AG04450 (cell line): ENCODE results near the gene ZNF446. TPM values are rescaled to one million over a fixed set of nuclear protein-coding genes. Genes with fewer than 3 reads are reported as not detected.

ENCODE experiments used
- CTCF ChIA-PET: fragments of 300-600, 350-600 bp; formaldehyde crosslinking; extraction: SDS; loops from one replicate; lab custom pipeline; 2022; ENCODE audit warnings: antibody characterized with exemption, inconsistent platforms; lab: Charles Lee
- POLR2A ChIA-PET: fragments of 350-600 bp; formaldehyde crosslinking; extraction: SDS; loops from one replicate; lab custom pipeline; 2021; ENCODE audit warnings: antibody characterized with exemption, inconsistent platforms; lab: Yijun Ruan, JAX
- DNase-seq: peaks from one replicate; pipeline ENCODE4 v3.0.0-alpha.2; 2011; ENCODE audit warnings: low read depth, low spot score
- H3K27ac ChIP-seq: one replicate; pipeline ENCODE4 v1.5.1; 2012; ENCODE audit warnings: low read depth, low read length, control low read depth
- H3K27me3 ChIP-seq: one replicate; pipeline ENCODE4 v1.6.0; 2012; ENCODE audit warnings: low read length; ENCODE audit not compliant: control insufficient read depth, insufficient read depth
- H3K4me3 ChIP-seq: 2 replicates; pipeline ENCODE4 v1.5.1; 2011; ENCODE audit warnings: mild to moderate bottlenecking, low read depth, low read length, control low read depth
- H3K9me3 ChIP-seq: 2 replicates; pipeline ENCODE4 v1.5.1; 2012; ENCODE audit warnings: low read length; ENCODE audit not compliant: control insufficient read depth, insufficient read depth
- polyA plus RNA-seq: library from polyadenylated mRNA; depleted of rRNA; stranded (reverse); fragments of >200 nt; gene quantifications from 2 replicates; pipeline ENCODE4 v1.2.3, GENCODE V29; 2011; rRNA removed
- small RNA-seq: library from RNA; depleted of rRNA; stranded (forward); fragments of <200 nt; gene quantifications from one replicate; pipeline ENCODE3, GENCODE V24; 2012; ENCODE audit warnings: low read depth; ENCODE audit not compliant: insufficient read length
- TF ChIP-seq, protein P1 (sequence below): IDR thresholded peaks from 2 replicates; pipeline ENCODE4 v1.5.1; 2011; ENCODE audit warnings: low read depth, low read length, control low read depth, inconsistent platforms

The ZNF446 gene
- polyA plus RNA-seq, 1 experiment = 3.7 TPM

DNA sequence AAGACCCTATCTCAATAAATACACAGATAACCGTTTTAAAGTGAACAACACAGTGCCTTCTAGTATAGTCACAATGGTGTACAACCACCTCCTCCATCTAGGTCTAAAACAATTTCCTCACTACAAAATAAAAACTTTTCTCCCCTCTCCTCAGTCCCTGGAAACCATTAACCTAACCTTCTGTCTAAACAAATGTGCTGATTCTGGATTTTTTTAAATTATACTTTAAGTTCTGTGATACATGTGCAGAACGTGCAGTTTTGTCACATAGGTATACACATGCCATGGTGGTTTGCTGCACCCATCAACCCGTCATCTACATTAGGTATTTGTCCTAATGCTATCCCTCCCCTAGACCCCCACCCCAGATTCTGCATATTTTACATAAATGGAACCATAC is 53.3 kb downstream of the ZNF446 start:
- H3K27ac ChIP-seq = no peak overlapping the region
- no peak for DNase-seq
- H3K4me3 ChIP-seq = no peak overlapping the region
- CTCF ChIA-PET = no interaction called here
- TF ChIP-seq, protein P1, sequence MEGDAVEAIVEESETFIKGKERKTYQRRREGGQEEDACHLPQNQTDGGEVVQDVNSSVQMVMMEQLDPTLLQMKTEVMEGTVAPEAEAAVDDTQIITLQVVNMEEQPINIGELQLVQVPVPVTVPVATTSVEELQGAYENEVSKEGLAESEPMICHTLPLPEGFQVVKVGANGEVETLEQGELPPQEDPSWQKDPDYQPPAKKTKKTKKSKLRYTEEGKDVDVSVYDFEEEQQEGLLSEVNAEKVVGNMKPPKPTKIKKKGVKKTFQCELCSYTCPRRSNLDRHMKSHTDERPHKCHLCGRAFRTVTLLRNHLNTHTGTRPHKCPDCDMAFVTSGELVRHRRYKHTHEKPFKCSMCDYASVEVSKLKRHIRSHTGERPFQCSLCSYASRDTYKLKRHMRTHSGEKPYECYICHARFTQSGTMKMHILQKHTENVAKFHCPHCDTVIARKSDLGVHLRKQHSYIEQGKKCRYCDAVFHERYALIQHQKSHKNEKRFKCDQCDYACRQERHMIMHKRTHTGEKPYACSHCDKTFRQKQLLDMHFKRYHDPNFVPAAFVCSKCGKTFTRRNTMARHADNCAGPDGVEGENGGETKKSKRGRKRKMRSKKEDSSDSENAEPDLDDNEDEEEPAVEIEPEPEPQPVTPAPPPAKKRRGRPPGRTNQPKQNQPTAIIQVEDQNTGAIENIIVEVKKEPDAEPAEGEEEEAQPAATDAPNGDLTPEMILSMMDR = no peak
- H3K9me3 ChIP-seq = no peaks in the 10 kb centered on the region
- H3K27me3 ChIP-seq = peaks cover 20% of the 10 kb centered on the region
- POLR2A ChIA-PET = no interaction called here

Small RNA genes lying within 50 kb of the gene (small RNA-seq; reads per million reads assigned to genes)
- gene RN7SL693P (not detected), gene RNU6-1337P (not detected)

Other genes with a start within 250 kb of the ZNF446 start
- 26.4 and 27.5 TPM in 2 replicates for gene ZNF544, start 247.4 kb upstream of the ZNF446 start, polyA plus RNA-seq
- gene ZNF8, start 197.4 kb upstream of the ZNF446 start, polyA plus RNA-seq = 3.2 and 3.5 TPM in 2 replicates
- gene ERVK3-1, start 171.0 kb upstream of the ZNF446 start, polyA plus RNA-seq = 41.9 and 44.5 TPM in 2 replicates
- gene ZSCAN22, start 149.4 kb upstream of the ZNF446 start, polyA plus RNA-seq = 2.6 and 2.7 TPM in 2 replicates
- 7.5 and 13.2 TPM in 2 replicates for gene A1BG, start 122.9 kb upstream of the ZNF446 start, polyA plus RNA-seq
- gene ZNF497, start 113.6 kb upstream of the ZNF446 start, polyA plus RNA-seq = 0.06 TPM in 2 replicates
- 0.33 and 0.37 TPM in 2 replicates for gene ZNF837, start 95.3 kb upstream of the ZNF446 start, polyA plus RNA-seq
- gene RPS5, start 89.1 kb upstream of the ZNF446 start, polyA plus RNA-seq = 1,927 and 2,646 TPM in 2 replicates
- not detected in 2 replicates for gene RNF225, start 80.7 kb upstream of the ZNF446 start, polyA plus RNA-seq
- gene ZNF584, start 67.7 kb upstream of the ZNF446 start, polyA plus RNA-seq = 11.9 and 14.3 TPM in 2 replicates
- 4.6 and 4.8 TPM in 2 replicates for gene ZNF132, start 36.2 kb upstream of the ZNF446 start, polyA plus RNA-seq
- gene ZNF324B, start 24.7 kb upstream of the ZNF446 start, polyA plus RNA-seq = 1.8 and 2.3 TPM in 2 replicates
- 4.4 and 4.6 TPM in 2 replicates for gene ZNF324, start 9.3 kb upstream of the ZNF446 start, polyA plus RNA-seq
- 7.4 and 9.8 TPM in 2 replicates for gene SLC27A5, start 35.6 kb downstream of the ZNF446 start, polyA plus RNA-seq
- 4.2 and 6.8 TPM in 2 replicates for gene ZBTB45, start 43.5 kb downstream of the ZNF446 start, polyA plus RNA-seq
- gene TRIM28, start 67.7 kb downstream of the ZNF446 start, polyA plus RNA-seq = 313 and 413 TPM in 2 replicates
- 173 and 181 TPM in 2 replicates for gene CHMP2A, start 78.8 kb downstream of the ZNF446 start, polyA plus RNA-seq
- 82.5 and 85.1 TPM in 2 replicates for gene UBE2M, start 82.3 kb downstream of the ZNF446 start, polyA plus RNA-seq
- 5.5 and 6.2 TPM in 2 replicates for gene MZF1, start 97.0 kb downstream of the ZNF446 start, polyA plus RNA-seq